A549 (cell line): ENCODE results near the gene CES4A. TPM values are rescaled to one million over a fixed set of nuclear protein-coding genes. Genes with fewer than 3 reads are reported as not detected.
"Not testable (repeated sequence)": the region's sequence is repeated elsewhere in the genome, so short reads cannot be mapped to it uniquely, and the experiment has no call there.

ENCODE experiments used
- ATAC-seq, 2 experiments: fragments of 200-7000 bp in 1 of 2; fragments of >200 bp in 1 of 2; cut with Nextera tagmentation in 1 of 2; cut with Tn5 transposase in 1 of 2; 3 replicates each; pipeline versions ENCODE4 v1.8.0 to v1.9.1; 2018 to 2020; ENCODE audit warnings: mild to moderate bottlenecking in 1 of 2, moderate library complexity in 1 of 2
- CTCF ChIA-PET: fragments of 300-600 bp; sonication (Branson Sonifier 250); formaldehyde crosslinking; extraction: SDS; loops from one replicate; lab custom pipeline; 2021; ENCODE audit warnings: antibody characterized with exemption, inconsistent platforms; lab: Yijun Ruan, JAX
- POLR2A ChIA-PET: fragments of 350-600 bp; formaldehyde crosslinking; extraction: SDS; loops from one replicate; lab custom pipeline; 2021; ENCODE audit warnings: antibody characterized with exemption, inconsistent platforms; lab: Yijun Ruan, JAX
- DNase-seq, 2 experiments: peaks; one replicate each; pipeline versions ENCODE4 v3.0.0 to v3.0.0-alpha.2; 2011 to 2016; ENCODE audit warnings: low read depth in 1 of 2, low spot score in 1 of 2
- FAIRE-seq: peaks from 2 replicates; lab custom pipeline; 2011; peaks lifted over from hg19 to GRCh38; lab: Jason Lieb, UNC
- H3K27ac ChIP-seq, 2 experiments: fragments of >200 bp; sonication (Bioruptor Twin); formaldehyde crosslinking; 3 replicates each; pipeline ENCODE4 v1.5.1; 2016 to 2017
- H3K4me1 ChIP-seq: fragments of >200 bp; sonication (Bioruptor Twin); formaldehyde crosslinking; 3 replicates; pipeline ENCODE4 v1.6.1; 2016
- H3K4me2 ChIP-seq: fragments of >200 bp; sonication (Bioruptor Twin); formaldehyde crosslinking; 3 replicates; pipeline ENCODE4 v1.6.1; 2016
- H3K4me3 ChIP-seq: fragments of >200 bp; sonication (Bioruptor Twin); formaldehyde crosslinking; 3 replicates; pipeline ENCODE4 v1.5.1; 2016
- H3K9me3 ChIP-seq: fragments of >200 bp; sonication (Bioruptor Twin); formaldehyde crosslinking; 3 replicates; pipeline ENCODE4 v1.6.1; 2016
- CBX8 ChIP-seq: fragments of 200-600 bp; sonication (generic); IDR thresholded peaks from 2 replicates; pipeline ENCODE4 v1.6.1; 2016
- CEBPB ChIP-seq, 2 experiments: fragments of >200 bp in 1 of 2; sonication (Bioruptor Twin) in 1 of 2; formaldehyde crosslinking in 1 of 2; IDR thresholded peaks; 2 replicates each; pipeline ENCODE4 v1.6.1; 2012 to 2016
- CHD4 ChIP-seq: fragments of 200-600 bp; sonication (generic); IDR thresholded peaks from 2 replicates; pipeline ENCODE4 v1.6.1; 2016; ENCODE audit warnings: antibody characterized with exemption, mild to moderate bottlenecking, borderline replicate concordance
- EHMT2 ChIP-seq: fragments of 200-600 bp; sonication (generic); IDR thresholded peaks from 2 replicates; pipeline ENCODE4 v1.6.1; 2016; ENCODE audit warnings: antibody characterized with exemption, low read depth, mild to moderate bottlenecking, moderate library complexity
- ESRRA ChIP-seq: fragments of 150-350 bp; IDR thresholded peaks from 2 replicates; pipeline ENCODE4 v1.6.1; 2014; ENCODE audit warnings: mild to moderate bottlenecking, low read length, borderline replicate concordance
- FOSB ChIP-seq: fragments of 250-450 bp; sonication (Bioruptor Pico); IDR thresholded peaks from 2 replicates; pipeline ENCODE4 v1.5.0; 2020; ENCODE audit warnings: mild to moderate bottlenecking, moderate library complexity
- FOSL2 ChIP-seq, 2 experiments: fragments of 450-650 bp in 1 of 2; fragments of >200 bp in 1 of 2; sonication (Bioruptor Twin) in 1 of 2; formaldehyde crosslinking; IDR thresholded peaks; 2 replicates each; pipeline versions ENCODE4 v1.5.0 to v1.6.1; 2016 to 2020; ENCODE audit warnings: mild to moderate bottlenecking in 1 of 2, moderate library complexity in 1 of 2
- HDAC2 ChIP-seq: fragments of 200-600 bp; sonication (generic); IDR thresholded peaks from 2 replicates; pipeline ENCODE4 v1.6.1; 2016
- HEYL ChIP-seq: fragments of 250-450 bp; sonication (Bioruptor Pico); IDR thresholded peaks from 2 replicates; pipeline ENCODE4 v1.8.0; 2021; ENCODE audit warnings: mild to moderate bottlenecking, moderate library complexity
- HOXA7 ChIP-seq: fragments of 250-450 bp; sonication (Bioruptor Pico); IDR thresholded peaks from 2 replicates; pipeline ENCODE4 v1.5.0; 2020; ENCODE audit warnings: mild to moderate bottlenecking, moderate library complexity
- HOXB13 ChIP-seq: fragments of 250-450 bp; sonication (Bioruptor Pico); IDR thresholded peaks from 2 replicates; pipeline ENCODE4 v1.5.0; 2020; ENCODE audit warnings: low read depth, mild to moderate bottlenecking, moderate library complexity
- HOXB5 ChIP-seq: fragments of 250-450 bp; sonication (Bioruptor Pico); IDR thresholded peaks from 2 replicates; pipeline ENCODE4 v1.5.0; 2020; ENCODE audit warnings: mild to moderate bottlenecking, moderate library complexity
- NPAS2 ChIP-seq: fragments of 250-450 bp; sonication (Bioruptor Pico); IDR thresholded peaks from 2 replicates; pipeline ENCODE4 v1.8.0; 2022; ENCODE audit warnings: mild to moderate bottlenecking, moderate library complexity, borderline replicate concordance
- PHF8 ChIP-seq: fragments of 200-600 bp; sonication (generic); IDR thresholded peaks from 2 replicates; pipeline ENCODE4 v1.6.1; 2016; ENCODE audit warnings: low read depth, mild to moderate bottlenecking, antibody characterized with exemption, moderate library complexity, borderline replicate concordance
- RAD21 ChIP-seq, 2 experiments: fragments of >200 bp in 1 of 2; sonication (Bioruptor Twin) in 1 of 2; formaldehyde crosslinking in 1 of 2; IDR thresholded peaks in 1 of 2; conservative IDR thresholded peaks in 1 of 2; 2 replicates in 1 of 2; 3 replicates in 1 of 2; pipeline ENCODE4 v1.6.1; 2012 to 2018; ENCODE audit warnings: inconsistent platforms in 1 of 2
- TP53 ChIP-seq: fragments of 250-450 bp; sonication (Bioruptor Pico); IDR thresholded peaks from 2 replicates; pipeline ENCODE4 v1.5.0; 2021; ENCODE audit warnings: mild to moderate bottlenecking, moderate library complexity
- ZC3H11A ChIP-seq: fragments of 450-650 bp; IDR thresholded peaks from 2 replicates; pipeline ENCODE4 v1.6.1; 2014; ENCODE audit warnings: antibody characterized with exemption, mild to moderate bottlenecking
- ZNF302 ChIP-seq: fragments of 250-450 bp; sonication (Bioruptor Pico); IDR thresholded peaks from 2 replicates; pipeline ENCODE4 v1.9.0; 2021; ENCODE audit warnings: inconsistent platforms, mild to moderate bottlenecking, moderate library complexity
- WGBS: methylation state at CpG from one replicate; pipeline ENCODE4 v1.1.6; 2017; ENCODE audit errors: missing lambda C conversion rate; 5-methylcytosine and 5-hydroxymethylcytosine counted together
- polyA plus RNA-seq, 4 experiments: library from polyadenylated mRNA; depleted of rRNA in 3 of 4; stranded (reverse); fragments of >200 nt; fragmentation: RNase III in 1 of 4; extraction: RNeasy Plus Mini Kit Qiagen cat#74134 plus additional on column Dnase treatment in 1 of 4; gene quantifications; 2 replicates in 3 of 4; 3 replicates in 1 of 4; pipeline ENCODE4 v1.2.3, GENCODE V29; 2011 to 2017
- TF ChIP-seq, protein P1 (sequence below): fragments of 250-450 bp; sonication (Bioruptor Pico); IDR thresholded peaks from 2 replicates; pipeline ENCODE4 v1.5.0; 2020; ENCODE audit warnings: low read depth, mild to moderate bottlenecking, moderate library complexity
- TF ChIP-seq, protein P2 (sequence below): fragments of 150-350 bp; IDR thresholded peaks from 2 replicates; pipeline ENCODE4 v1.6.1; 2014; ENCODE audit warnings: low read depth, mild to moderate bottlenecking, low read length
- TF ChIP-seq, protein P3 (sequence below): fragments of >200 bp; sonication (Bioruptor Twin); formaldehyde crosslinking; IDR thresholded peaks from 3 replicates; pipeline ENCODE4 v1.6.1; 2016

CES4A gene
- polyA plus RNA-seq, 2 of the 4 experiments (the other 2 are of a cell fraction) = 2.8 to 3.5 TPM

DNA sequence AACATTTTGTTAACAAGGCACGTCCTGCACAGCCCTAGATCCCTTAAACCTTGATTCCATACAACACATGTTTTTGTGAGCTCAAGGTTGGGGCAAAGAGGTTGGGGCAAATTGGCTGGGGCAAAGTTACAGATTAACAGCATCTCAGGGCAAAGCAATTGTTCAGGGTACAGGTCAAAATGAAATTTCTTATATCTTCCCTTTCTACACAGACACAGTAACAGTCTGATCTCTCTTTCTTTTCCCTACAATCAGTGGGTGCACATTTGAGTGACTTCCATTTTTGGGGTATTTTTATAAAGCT, 32.3 kb upstream of the CES4A start:
- WGBS = 77% methylated on average over 1 of the region's 1 CpG
- CTCF ChIA-PET = interaction anchor here (0.9 to 15.9 kb wide), 9 partner anchors 11 to 242 kb away, joined by 3 to 216 read pairs (median 6); partner anchors contain the start of gene NOL3
- H3K4me3 ChIP-seq, H3K9me3 ChIP-seq, POLR2A ChIA-PET, H3K27ac ChIP-seq, H3K4me2 ChIP-seq, FAIRE-seq, ATAC-seq, DNase-seq, H3K4me1 ChIP-seq: not testable (repeated sequence)

DNA sequence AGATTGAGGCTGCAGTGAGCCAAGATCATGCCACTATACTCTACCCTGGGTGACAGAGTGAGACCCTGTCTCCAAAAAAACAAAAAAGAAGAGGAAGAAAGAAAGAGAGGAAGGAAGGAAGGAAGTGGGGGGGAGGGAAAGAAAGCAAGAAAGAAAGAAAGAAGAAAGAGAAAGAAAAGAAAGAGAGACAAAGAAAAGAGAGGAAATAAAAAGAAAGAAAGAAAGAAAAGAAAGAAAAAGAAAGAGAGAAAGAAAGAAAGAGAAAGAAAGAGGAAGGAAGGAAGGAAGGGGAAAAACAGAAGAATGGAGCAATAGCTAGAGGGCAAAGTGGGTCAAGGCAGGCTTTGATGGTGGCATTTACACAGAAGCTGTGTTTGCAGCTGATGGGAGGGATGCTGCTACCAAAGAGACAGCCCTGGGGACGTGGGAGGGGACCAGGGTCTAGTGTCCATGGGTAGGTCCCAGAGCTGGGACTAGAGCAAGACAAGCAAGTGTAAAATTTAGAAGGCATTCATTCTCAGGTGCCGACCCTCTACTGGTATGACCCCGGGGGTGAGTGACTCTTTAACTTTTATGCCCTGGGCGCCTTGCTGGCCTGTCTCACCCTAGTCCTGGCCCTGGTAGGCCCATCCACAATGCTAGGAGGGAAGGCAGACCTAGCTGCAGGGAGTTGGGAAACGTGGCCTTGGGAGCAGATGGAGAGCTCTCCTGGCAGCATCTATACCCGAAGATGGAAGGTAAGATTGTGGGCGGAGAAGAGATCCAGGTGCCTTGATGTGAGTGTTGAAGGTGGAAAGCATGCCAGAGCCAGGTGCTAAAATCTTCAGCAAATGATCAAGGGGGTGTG, 29.3 kb upstream of the CES4A start:
- ChIA-PET POLR2A (no interaction called here), CTCF (interaction anchor here (0.6 to 15.9 kb wide), 20 partner anchors 8 to 239 kb away, joined by 3 to 216 read pairs (median 8); no protein-coding TSS in a partner anchor)
- H3K27ac ChIP-seq = no peak overlapping the region
- ATAC-seq (no peak), FAIRE-seq (no peak), DNase-seq (no peak)
- H3K4me1 ChIP-seq = no peaks in the 10 kb centered on the region
- no peak overlapping the region for H3K4me3 ChIP-seq
- no peak overlapping the region for H3K4me2 ChIP-seq
- TF ChIP-seq HOXB5 (no peak), ZC3H11A (no peak), ESRRA (no peak), CBX8 (no peak), NPAS2 (CRISPR knock-in tag) (no peak), PHF8 (no peak), HOXA7 (no peak), ZNF302 (CRISPR knock-in tag) (no peak), CHD4 (no peak)
- WGBS = 53% methylated on average over 7 of the region's 7 CpGs
- no peaks in the 10 kb centered on the region for H3K9me3 ChIP-seq

DNA sequence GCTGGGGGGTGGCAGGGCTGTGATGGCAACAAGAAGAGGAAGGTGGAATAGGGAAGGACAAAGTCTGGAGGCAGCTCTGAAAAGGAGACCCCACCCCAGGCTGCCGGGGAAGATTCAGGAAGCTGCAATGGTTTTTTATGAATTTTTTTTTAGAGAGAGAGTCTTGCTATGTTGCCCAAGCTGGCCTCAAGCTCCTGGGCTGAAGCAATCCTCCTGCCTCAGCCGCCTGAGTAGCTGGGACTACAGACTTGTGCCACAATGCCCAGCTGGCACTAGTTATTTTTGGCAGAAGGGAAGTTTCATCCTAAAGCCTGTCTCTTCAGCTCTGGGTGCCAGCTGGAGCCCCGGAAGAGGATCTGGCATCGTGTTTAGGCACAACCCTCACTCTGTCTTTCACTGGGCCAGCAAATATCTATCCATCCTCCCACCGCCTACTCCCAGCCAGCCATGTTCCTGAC, 28.7 kb upstream of the CES4A start:
- Histone ChIP-seq H3K9me3 (no peaks in the 10 kb centered on the region), H3K4me3 (no peak overlapping the region), H3K4me2 (no peak overlapping the region), H3K27ac (no peak overlapping the region), H3K4me1 (no peaks in the 10 kb centered on the region)
- TF ChIP-seq HEYL (CRISPR knock-in tag) (no peak), FOSB (CRISPR knock-in tag) (no peak), TP53 (CRISPR knock-in tag) (no peak), HOXB13 (CRISPR knock-in tag) (no peak), CEBPB (IDR thresholded peaks at IDR 0.05) (no peak), RAD21 (conservative IDR thresholded peaks at IDR 0.05 in 1 of 2, IDR thresholded peaks at IDR 0.05 in 1 of 2) (no peak), EHMT2 (no peak), NPAS2 (CRISPR knock-in tag) (no peak), FOSL2 (IDR thresholded peaks at IDR 0.05) (no peak), FOSL2 (CRISPR knock-in tag; IDR thresholded peaks at IDR 0.05) (no peak), HDAC2 (no peak)
- TF ChIP-seq, protein P1, sequence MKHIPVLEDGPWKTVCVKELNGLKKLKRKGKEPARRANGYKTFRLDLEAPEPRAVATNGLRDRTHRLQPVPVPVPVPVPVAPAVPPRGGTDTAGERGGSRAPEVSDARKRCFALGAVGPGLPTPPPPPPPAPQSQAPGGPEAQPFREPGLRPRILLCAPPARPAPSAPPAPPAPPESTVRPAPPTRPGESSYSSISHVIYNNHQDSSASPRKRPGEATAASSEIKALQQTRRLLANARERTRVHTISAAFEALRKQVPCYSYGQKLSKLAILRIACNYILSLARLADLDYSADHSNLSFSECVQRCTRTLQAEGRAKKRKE (CRISPR knock-in tag) = no peak
- TF ChIP-seq, protein P2, sequence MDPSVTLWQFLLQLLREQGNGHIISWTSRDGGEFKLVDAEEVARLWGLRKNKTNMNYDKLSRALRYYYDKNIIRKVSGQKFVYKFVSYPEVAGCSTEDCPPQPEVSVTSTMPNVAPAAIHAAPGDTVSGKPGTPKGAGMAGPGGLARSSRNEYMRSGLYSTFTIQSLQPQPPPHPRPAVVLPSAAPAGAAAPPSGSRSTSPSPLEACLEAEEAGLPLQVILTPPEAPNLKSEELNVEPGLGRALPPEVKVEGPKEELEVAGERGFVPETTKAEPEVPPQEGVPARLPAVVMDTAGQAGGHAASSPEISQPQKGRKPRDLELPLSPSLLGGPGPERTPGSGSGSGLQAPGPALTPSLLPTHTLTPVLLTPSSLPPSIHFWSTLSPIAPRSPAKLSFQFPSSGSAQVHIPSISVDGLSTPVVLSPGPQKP = no peak
- TF ChIP-seq, protein P3, sequence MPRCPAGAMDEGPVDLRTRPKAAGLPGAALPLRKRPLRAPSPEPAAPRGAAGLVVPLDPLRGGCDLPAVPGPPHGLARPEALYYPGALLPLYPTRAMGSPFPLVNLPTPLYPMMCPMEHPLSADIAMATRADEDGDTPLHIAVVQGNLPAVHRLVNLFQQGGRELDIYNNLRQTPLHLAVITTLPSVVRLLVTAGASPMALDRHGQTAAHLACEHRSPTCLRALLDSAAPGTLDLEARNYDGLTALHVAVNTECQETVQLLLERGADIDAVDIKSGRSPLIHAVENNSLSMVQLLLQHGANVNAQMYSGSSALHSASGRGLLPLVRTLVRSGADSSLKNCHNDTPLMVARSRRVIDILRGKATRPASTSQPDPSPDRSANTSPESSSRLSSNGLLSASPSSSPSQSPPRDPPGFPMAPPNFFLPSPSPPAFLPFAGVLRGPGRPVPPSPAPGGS = no peak
- no peak for DNase-seq
- no peak for FAIRE-seq
- ChIA-PET CTCF (interaction anchor here (0.6 to 15.9 kb wide), 18 partner anchors 9 to 227 kb away, joined by 3 to 216 read pairs (median 8); partner anchors contain the start of gene B3GNT9), POLR2A (no interaction called here)
- ATAC-seq = no peak
- WGBS = 84% methylated on average over 5 of the region's 5 CpGs
